Germinal center (tissue), 1 donor: ENCODE data around the gene CIROP.
"Not testable (repeated sequence)": the region's sequence is repeated elsewhere in the genome, so short reads cannot be mapped to it uniquely, and the experiment has no call there.

Experiments
- DNase-seq: peaks from one replicate; pipeline ENCODE4 v3.0.0; 2012; ENCODE audit warnings: mixed read lengths, low spot score

CIROP gene

DNA sequence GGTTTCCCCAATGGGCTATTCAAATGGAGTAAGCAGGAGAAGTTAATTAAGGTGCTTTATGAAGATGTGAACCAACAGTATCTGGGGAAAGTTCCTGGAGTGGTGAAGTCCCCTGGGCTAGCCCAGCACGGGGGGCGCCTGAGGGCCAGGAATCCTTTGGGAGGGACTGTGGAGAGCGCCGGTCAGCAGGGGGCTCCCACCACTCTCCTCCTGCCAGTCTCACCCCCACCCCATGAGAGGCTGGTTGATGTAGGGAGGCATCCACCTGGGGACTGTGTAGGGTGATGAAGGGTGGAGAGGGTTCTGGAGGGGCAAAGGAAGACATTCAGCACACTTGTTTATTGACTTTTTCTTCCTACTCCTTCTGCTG is 9.9 kb upstream of the CIROP start:
- no peak for DNase-seq

DNA sequence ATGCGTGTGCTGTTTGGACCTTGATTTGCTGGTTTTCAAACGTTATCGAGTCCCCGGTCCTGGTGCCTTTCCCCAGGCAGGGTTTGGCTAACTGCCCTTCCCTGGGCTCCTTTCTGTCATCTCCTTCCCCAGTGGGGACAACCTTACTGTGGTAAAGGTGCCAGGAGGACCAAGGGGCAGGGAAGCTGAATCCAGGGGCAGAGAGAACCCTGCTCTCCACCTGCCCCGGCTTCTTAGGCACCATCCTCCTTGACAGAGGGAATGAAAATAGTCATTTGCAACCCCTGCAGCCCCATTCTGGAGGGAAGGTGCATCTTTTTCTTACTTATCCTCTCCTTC is 9.3 kb upstream of the CIROP start:
- DNase-seq, result no peak

DNA sequence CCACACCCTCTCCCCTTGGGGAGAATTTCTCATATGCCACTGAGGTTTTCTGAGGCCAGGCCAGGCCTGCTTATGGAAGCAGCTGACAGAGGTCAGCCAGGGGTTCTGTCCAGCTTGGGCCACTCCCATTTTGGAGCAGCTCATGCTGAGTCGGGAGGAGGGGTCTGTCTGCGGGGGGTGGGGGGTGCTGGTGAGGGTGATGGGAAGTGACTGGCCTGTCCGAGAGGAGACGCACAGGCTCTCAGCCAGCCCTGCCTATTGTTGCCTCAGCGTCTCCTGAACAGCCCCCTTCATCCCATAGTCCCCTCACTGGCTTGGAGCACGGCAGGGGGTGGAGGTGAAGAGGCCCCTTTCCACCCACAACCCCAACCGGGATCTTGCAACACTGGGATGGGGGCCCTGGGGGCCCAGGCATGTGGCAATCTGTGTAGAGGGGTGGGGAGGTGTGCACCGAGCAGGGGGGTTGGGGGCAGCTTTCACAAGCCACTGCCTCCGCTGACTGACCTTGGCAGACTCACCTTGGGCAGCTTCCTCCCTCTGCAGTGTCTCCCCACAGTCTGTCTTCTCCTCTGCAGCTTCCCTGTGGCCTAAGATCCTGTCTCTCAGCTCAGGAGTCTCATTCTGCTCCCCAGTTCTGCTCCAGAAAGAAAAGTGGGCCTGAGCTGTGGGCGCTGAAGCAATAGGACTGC is 8.8 kb upstream of the CIROP start:
- no peak for DNase-seq

DNA sequence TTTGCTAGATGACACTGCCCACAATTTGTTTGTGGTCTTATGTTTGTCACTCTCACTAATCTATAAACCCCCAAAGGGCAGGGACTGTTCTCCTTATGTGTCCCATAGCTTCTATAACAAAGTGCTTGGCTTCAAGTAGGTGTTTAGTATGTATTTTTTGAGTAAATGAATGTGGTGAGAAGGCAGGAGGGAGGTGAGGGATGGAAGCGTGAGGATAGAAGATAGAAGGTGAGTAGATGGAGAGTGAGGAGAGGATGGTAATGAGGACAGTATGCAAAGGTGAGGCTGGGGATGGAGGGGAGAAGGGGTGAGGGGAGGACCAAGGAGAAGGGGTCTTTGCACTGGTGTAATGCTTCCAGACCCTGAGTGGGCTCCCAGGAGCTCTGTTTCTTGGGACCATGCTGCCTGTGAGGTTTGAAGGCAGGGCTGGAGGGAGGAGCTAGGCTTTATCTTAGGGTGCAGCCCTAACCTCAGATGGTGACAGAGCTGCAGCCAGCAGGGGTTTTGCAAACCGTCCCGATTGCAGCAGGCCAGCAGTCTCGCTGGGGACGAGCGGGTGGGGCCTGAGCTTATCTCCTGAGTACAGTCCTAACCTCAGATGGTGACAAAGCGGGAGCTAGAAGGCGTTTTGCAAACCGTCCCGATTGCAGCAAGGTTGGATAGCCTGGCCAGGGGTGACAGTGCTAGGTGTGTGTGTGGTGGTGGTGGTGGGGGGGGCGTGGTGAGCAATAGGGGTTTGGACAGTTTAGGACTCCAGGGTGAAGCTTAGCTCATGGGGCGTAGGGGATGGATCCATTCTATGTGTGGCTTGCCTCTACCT is 7.8 kb upstream of the CIROP start:
- DNase-seq, result no peak

DNA sequence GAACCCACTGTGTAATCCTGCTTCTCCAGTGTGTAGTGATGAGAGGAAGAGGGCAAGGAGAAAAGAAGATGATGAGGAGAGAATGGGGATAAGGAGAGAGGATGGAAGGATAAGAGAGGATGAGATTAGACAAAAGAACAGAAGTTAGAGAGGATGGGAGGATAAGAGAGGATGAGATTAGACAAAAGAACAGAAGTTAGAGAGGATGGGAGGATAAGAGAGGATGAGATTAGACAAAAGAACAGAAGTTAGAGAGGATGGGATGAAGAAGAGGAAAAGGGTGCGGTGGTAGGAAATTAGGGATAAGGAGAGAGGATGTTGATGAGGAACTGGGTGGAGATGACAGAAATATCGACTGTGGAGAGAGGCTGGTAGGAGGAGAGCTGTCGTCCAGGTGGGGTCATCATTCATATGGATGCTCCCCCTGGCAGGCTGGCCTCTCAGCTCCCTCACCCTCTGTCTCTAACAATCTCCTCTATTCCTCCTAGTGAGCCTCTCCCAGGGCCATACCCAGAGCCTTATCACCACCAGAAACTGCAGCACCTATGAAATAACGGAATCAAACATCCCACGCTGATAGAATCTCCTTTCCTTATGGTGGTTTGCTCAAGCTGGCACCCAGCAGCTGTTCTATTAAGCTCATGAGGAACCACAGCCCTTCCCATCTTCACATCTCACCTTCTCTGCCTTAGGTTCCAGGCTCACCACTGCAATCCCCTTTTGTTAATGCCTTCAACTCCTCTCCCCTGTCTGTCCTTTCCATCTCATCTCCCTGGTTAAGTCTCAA is 6.0 kb upstream of the CIROP start:
- DNase-seq, result no peak

DNA sequence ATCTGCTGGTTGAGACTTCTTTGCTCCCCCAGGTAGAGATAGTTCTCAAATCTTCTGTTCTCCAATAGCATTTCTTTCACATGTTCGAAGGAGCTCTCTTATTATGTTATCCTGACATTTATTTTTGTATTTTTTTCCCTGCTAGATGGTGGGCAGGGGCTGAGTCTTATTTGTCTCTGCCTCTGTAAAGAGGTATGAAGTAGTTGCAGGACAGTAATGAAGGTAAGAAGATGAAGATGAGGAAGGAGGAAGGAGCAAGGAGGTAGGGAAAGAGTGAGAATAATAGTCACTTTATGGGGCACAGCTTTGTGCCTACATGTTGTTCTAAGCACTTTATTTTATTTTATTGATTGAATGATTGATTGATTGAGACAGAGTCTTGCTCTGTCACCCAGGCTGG is 5.0 kb upstream of the CIROP start:
- DNase-seq, result no peak

DNA sequence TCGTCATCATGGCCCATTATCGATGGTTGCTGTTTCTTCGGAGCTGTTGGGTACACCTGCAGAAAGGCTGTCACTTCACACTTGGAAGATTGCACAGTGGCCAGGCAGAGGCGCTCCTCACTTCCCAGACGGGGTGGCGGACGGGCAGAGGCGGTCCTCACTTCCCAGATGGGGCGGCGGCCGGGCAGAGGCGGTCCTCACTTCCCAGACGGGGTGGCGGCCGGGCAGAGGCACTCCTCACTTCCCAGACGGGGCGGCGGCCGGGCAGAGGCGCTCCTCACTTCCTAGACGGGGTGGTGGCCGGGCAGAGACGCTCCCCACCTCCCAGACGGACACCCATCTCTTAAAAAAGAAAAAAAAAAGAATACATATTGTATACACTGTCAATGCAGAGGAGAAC is 3.4 kb upstream of the CIROP start:
- DNase-seq, result not testable (repeated sequence)

DNA sequence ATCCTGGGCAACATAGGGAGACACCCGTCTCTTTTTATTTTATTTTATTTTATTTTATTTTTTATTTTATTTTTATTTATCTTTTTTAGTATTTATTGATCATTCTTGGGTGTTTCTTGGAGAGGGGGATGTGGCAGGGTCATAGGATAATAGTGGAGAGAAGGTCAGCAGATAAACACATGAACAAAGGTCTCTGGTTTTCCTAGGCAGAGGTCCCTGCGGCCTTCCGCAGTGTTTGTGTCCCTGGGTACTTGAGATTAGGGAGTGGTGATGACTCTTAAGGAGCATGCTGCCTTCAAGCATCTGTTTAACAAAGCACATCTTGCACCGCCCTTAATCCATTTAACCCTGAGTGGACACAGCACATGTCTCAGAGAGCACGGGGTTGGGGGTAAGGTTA is 2.8 kb upstream of the CIROP start:
- not testable (repeated sequence) for DNase-seq

DNA sequence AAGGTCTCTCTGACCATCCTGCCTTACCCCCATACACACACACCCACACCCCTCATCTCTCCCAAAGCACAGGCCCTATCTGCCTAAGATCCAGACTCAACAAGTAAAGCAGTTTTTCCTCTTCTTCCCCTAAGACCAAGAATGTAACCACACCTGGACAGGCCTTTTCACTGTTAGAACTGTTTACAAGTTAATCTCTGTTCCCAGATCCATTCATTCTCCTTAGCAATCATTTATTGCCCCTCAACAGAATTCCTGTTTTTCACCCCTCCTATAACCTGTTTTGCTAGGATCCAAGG is 1.9 kb upstream of the CIROP start:
- no peak for DNase-seq

DNA sequence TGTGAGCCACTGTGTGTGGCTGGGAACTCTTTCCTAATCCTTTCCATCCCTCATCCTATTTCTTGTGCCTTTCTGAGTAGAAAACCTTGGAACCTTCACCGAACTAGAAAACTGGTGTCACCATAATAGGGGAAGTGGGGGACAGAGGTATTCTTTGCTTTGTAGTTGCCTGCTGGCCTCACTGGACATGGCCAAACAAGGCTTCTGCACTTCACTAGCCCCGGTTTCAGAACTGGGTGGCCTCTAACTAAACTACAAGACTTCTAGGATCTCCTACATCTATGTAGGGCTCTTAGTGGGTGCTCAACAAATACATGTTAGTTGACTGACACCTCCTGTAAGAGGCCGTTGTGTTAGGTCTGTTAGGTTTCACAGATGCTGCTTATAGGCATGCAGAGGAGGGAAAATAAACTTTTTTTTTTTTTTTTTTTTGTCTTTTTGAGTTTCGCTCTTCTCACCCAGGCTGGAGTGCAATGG is 597 bp upstream of the CIROP start:
- DNase-seq, result no peak

DNA sequence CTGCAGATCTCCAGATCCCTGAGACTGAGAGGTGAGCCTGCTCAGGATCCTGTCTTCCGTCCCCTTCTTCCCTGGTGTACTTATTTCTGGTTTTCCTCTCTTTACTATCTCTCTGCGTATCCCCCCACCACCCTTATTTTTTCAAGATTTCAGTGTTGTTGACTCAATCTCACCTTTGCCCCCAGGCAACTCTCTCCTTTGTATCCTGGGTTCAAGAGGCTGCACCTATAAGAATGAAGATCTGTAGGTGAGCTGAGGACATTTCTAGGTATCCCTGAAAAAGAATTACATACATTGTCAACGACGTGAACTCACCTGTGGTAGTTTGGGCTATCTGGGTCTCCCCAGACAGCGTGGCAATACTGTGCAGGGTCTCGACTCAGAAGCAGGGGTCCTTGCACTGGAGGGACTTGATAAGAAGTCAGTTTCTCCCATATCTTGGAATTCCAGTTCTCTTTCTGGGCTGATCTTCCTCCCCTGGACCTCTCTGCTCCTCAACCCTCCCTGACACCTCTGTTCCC is 659 bp downstream of the CIROP start:
- no peak for DNase-seq

DNA sequence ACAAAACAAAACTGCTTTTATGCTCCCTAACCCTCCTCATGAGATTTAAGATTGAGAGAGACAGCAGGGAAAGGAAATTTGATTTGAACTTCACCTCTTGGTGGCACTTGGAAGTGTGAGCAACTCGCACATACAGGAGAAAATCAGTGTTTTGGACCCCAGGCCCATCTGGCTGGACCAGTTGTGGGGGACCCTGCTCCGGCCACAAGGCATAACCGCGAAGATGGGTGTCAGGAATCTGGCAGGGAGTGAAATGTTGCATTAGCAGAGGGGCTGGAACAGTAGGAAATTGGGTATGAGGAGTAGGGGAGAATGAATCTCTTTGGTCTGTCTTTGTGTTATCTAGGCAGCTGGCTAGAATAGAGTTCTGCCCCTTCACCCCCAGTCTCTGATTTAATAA is 1.2 kb downstream of the CIROP start:
- DNase-seq, result no peak

DNA sequence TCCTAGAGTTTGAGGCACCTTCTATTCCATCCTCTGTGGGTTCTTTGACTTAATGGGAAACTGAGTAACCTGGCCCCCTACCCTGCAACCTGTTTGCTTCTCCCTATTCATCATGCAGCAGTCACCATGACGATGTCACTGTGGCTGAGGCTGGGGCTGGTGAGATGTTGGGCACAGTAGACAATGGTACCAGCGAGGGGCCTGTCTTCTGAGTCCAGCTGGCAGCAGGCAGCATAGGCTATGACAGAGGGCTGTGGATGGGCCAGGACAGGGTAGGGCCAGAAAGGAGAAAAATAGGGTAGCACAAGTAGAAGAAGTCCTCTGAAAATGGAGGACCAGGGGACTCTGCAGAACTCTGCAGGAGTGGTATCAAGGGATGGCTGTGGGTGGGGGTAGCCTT is 2.0 kb downstream of the CIROP start:
- no peak for DNase-seq

DNA sequence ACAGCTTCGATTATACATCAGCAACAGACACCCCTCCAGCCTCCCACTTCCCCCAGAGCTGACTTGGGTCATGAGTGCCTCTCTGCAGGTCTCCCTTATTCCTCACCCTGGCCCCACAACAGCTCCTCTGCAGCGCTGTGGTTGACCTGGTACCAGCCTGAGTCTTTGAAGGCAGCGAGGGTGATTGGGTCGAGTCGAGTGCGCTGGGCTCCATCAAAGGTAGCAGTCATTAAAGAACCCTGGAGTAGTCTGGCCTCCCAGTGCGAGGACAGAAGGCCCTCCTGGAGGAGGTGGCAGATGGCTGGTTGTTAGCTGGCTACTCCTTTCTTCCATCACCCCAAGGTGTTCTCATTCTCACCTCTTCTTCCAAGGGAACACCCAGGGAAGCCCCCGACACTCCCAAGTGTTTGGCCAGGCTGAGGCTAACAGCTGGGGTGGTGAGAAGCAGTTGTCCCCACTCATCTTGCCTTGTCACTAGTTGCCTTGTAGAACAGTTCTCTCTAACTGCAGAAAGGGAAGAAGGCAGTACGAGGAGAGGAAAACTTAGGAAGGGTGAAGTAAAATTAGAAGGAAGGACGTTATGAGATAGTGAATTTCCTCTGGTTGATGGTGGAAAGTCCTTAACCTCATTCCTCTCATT is 2.7 kb downstream of the CIROP start:
- no peak for DNase-seq

DNA sequence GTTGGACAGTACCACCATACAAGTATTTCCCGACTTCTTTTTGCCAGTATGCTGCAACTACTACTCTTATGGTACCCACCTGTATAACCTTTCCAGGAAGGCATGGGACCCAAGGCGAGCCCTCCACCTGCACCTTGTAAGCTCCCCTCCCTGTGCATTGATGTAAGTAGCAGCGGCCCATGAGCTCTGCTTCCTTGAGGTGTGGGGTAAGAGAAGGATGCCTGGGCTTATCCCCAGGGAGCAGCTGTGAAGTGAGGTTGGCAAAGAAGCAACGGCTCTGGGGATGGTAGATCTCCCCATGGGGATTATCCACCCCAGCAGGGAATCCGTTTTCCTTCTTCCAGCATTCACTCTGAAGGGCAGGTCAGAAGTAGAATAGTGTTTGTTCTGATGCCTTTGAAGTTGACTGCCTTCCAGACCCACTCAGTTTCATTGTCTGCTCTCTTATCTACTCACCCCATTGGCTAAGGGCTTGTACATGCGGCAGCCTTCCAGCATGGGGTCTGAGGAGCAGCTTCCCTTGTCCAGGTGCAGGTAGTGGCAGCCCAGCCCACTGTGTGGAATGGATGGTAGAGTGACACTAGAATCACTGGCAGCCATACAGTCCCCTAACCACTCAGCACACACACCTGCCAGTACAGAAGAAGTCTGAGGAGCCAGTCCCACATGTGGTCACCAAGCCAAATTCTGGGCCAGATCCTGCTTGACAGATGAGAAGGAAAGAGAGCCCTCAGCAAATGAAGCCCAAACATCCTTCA is 3.4 kb downstream of the CIROP start:
- DNase-seq, result no peak

DNA sequence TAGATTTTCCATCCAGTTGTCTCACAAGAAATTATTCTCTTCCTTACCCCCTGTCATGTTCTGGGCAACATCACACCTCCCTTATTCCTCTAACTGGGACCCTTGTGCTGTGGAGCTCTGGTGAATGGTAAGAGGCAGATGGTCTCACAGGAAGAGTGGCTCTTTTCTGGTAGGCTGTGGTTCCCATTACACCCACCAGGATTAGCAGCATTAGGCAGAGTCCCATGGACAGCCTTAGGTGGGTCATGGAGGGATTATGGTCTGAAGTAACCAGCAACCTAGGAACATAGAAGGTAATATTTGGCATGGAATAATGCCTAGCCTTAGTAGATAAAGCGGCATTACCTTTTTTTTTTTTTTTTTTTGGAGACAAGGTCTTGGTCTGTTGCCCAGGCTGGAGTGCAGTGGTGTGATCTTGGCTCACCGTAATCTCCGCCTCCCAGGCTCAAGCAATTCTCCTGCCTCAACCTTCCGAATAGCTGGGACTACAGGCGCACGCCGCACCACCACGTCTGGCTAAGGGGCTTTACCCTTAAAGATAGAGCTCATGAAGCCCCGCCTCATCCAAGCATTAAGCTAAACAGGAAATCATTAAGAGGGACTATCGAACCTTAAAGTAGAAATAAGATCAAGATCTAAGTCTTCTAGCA is 5.5 kb downstream of the CIROP start:
- no peak for DNase-seq

DNA sequence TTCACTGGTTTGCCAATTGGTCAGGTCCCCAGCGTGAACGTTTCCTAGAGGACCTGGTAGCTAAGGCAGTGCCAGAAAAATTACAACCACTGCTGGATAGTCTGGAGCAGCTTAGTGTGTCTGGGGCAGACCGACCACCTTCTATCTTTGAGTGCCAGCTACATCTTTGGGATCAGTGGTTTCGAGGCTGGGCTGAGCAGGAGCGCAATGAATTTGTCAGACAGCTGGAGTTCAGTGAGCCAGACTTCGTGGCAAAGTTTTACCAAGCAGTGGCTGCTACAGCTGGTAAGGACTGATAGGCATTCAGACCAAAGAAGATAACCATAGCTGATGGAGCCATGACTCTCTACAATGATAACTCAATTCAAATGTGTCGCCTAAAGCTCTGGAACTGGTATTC is 7.0 kb downstream of the CIROP start:
- no peak for DNase-seq

DNA sequence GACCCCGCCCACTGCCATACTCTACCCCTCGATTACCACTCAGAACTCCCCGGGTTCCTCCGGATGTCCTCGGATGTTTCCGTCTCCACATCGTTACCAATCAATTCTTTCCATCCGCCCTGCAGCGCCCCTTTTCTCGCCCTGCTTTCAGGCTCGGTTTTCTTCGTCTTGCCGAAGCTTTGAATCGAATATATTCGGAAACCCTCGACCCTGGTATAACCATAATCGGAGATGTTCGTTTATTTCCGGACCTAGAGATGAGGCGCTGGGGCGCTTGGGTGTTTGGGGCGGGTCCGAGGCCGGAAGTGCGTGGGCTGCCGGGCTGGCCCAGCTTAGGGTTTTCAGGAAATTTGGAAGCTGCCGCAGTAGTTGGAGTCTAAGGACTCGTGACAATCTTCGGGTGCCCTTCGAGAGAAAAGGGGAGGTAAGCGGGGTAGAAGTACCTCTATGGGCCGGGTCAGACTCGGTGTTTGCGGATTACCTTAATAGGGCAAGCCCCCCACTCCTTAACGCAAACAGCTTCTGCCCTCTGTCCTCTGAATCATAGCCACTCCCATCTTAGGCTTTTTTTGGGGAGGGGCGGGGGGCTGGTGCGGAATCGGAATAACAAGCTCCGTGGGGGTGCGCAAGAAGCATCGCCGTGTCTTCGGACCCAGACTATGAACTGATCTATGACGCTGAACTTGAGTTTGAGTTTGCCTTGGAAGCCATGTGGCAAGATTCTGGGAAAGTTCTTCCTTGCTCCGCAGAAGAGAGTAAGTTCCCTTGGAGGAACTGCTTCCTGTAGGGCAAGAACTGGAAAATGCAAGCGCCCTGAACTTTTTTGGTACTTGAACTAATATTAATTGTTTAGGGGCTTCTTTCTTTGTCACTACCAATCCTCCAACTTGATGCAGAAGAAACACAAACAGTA is 9.3 kb downstream of the CIROP start, which contains the start of gene C14orf119:
C14orf119 (plus strand) TSS at position 310 of the 913 bp plus-strand sequence. CDS start 2,154 bp downstream, outside the sequence.
- DNase-seq, result peak; percentile 100

DNA sequence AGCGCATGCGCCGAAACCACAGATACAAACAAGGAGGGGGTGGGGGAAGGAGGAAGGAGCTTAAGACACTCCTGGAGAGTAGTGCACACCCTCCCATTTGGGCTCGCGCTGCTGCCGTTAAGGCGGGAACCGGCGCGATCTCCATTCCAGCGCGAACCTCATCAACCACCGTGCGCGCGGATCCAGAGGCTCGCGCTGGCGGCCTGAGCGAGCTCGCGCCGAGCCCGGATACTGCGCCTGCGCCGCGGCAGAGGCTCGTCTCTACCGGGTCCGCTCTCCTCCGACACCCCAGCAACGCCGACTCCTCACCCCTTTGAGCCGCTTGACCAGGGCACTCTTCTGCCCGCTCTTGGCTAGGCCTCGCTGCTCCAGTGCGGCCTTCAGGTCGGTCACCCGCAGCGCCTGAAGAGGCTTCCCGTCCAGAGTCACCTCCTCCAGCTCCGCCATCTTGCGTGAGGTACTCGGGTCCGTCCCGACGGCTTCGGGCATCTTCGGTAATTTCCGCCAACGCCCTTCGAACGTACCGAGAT is 10.1 kb downstream of the CIROP start, which contains the start of gene ACIN1:
ACIN1 (minus strand) TSS at position 471 of the 530 bp plus-strand sequence; CDS start at position 447, 24 bp downstream.
- peak; percentile 84 for DNase-seq
